ENCODE measurements around the gene RAPGEF6. TPM values are rescaled to one million over a fixed set of nuclear protein-coding genes. Genes with fewer than 3 reads are reported as not detected.

Gene RAPGEF6, protein sequence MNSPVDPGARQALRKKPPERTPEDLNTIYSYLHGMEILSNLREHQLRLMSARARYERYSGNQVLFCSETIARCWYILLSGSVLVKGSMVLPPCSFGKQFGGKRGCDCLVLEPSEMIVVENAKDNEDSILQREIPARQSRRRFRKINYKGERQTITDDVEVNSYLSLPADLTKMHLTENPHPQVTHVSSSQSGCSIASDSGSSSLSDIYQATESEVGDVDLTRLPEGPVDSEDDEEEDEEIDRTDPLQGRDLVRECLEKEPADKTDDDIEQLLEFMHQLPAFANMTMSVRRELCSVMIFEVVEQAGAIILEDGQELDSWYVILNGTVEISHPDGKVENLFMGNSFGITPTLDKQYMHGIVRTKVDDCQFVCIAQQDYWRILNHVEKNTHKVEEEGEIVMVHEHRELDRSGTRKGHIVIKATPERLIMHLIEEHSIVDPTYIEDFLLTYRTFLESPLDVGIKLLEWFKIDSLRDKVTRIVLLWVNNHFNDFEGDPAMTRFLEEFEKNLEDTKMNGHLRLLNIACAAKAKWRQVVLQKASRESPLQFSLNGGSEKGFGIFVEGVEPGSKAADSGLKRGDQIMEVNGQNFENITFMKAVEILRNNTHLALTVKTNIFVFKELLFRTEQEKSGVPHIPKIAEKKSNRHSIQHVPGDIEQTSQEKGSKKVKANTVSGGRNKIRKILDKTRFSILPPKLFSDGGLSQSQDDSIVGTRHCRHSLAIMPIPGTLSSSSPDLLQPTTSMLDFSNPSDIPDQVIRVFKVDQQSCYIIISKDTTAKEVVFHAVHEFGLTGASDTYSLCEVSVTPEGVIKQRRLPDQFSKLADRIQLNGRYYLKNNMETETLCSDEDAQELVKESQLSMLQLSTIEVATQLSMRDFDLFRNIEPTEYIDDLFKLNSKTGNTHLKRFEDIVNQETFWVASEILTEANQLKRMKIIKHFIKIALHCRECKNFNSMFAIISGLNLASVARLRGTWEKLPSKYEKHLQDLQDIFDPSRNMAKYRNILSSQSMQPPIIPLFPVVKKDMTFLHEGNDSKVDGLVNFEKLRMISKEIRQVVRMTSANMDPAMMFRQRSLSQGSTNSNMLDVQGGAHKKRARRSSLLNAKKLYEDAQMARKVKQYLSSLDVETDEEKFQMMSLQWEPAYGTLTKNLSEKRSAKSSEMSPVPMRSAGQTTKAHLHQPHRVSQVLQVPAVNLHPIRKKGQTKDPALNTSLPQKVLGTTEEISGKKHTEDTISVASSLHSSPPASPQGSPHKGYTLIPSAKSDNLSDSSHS (N-terminal part only)
- 37.4 and 37.9 TPM in 2 replicates for total RNA-seq

DNA sequence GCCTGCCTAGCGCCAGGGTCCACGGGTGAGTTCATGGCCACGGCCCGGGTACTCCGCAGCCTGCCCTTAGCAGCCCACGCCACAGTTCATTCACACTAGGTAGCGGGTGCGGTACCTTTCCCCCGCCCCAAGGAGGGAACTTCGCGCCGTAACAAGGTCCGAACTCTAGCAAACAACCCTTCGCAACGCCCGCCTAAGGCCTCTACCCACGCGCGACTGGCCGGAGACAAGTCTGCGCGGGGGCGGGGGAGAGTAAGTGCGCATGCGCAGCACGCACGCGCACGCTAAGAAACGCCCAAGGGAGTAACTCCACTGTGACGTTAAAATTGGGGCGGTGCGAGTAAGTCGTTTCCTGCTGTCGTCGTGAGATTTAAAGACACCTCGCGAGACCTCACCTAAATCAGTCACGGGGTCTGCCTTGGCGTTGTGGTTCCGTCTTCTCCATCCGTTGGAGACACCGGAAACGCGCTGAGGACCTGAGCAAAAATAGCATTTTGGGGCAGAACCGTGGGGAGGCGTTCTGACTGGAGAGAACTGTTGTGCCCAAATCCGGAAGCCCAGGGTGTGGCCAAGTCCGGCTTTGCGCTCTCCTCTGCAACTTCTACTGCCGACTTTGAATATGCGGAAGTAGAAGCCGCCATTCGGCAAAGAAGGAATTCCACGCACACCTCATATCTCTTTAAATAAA lies at the start of gene RAPGEF6:
Gene RAPGEF6 (minus strand): TSS at position 234 of the 688 bp plus-strand sequence. CDS start 199 bp downstream, at position 35.

Small RNAs within 50 kb of the gene (small RNA-seq; reads per million reads assigned to genes)
- not detected for gene RF02271

Other genes starting within 250 kb of the RAPGEF6 start
- gene FNIP1, start 161.8 kb upstream of the RAPGEF6 start, total RNA-seq: 48.4 and 51.9 TPM in 2 replicates